Small intestine (tissue), 7 donors: Measurements from ENCODE around the gene TUBD1. TPM values are rescaled to one million over a fixed set of nuclear protein-coding genes. Genes with fewer than 3 reads are reported as not detected.
A peak's percentile ranks its signal among the peaks of the same experiment; 100 is the strongest.
"Not testable (repeated sequence)": the region's sequence is repeated elsewhere in the genome, so short reads cannot be mapped to it uniquely, and the experiment has no call there.

ENCODE experiments used
- DNase-seq, 2 donors: peaks; one replicate each; pipeline versions ENCODE4 v3.0.0 to v3.0.0-alpha.2; 2013
- FAIRE-seq: peaks from 2 replicates; lab custom pipeline; 2012; peaks lifted over from hg19 to GRCh38; lab: Jason Lieb, UNC
- H3K27ac ChIP-seq, 3 donors: one replicate each; pipeline ENCODE4 v1.5.1; 2013; ENCODE audit warnings: low read length in 2 of 3, mild to moderate bottlenecking in 2 of 3, control low read depth in 1 of 3, inconsistent platforms in 1 of 3, low read depth in 1 of 3, moderate library complexity in 1 of 3
- H3K27me3 ChIP-seq, 3 donors: one replicate each; pipeline ENCODE4 v1.6.1; 2013; ENCODE audit warnings: low read length in 3 of 3, inconsistent platforms in 1 of 3; ENCODE audit not compliant: control insufficient read depth in 3 of 3, insufficient read depth in 3 of 3
- H3K36me3 ChIP-seq, 3 donors: one replicate each; pipeline ENCODE4 v1.6.1; 2013; ENCODE audit warnings: low read length in 3 of 3, inconsistent platforms in 1 of 3, low read depth in 1 of 3, mild to moderate bottlenecking in 1 of 3, moderate library complexity in 1 of 3; ENCODE audit not compliant: control insufficient read depth in 3 of 3, insufficient read depth in 2 of 3
- H3K4me1 ChIP-seq, 3 donors: one replicate each; pipeline ENCODE4 v1.6.1; 2013; ENCODE audit warnings: low read length in 2 of 3, inconsistent platforms in 1 of 3, low read depth in 1 of 3, mild to moderate bottlenecking in 1 of 3, moderate library complexity in 1 of 3; ENCODE audit not compliant: control insufficient read depth in 3 of 3, insufficient read depth in 2 of 3
- H3K4me3 ChIP-seq, 3 donors: one replicate each; pipeline ENCODE4 v1.5.1; 2013; ENCODE audit warnings: low read length in 3 of 3, control low read depth in 1 of 3, inconsistent platforms in 1 of 3, low read depth in 1 of 3, mild to moderate bottlenecking in 1 of 3, moderate library complexity in 1 of 3
- H3K9me3 ChIP-seq, 2 donors: one replicate each; pipeline ENCODE4 v1.6.1; 2013; ENCODE audit warnings: low read depth in 1 of 2, low read length in 1 of 2; ENCODE audit not compliant: control insufficient read depth in 2 of 2, insufficient read depth in 1 of 2
- WGBS, 3 donors: extraction: QIAGEN DNeasy Blood & Tissue Kit; methylation state at CpG; one replicate each; pipeline ENCODE4 v1.1.7; 2013; 5-methylcytosine and 5-hydroxymethylcytosine counted together
- polyA plus RNA-seq, 4 donors: library from polyadenylated mRNA; stranded (reverse) in 3 of 4; unstranded in 1 of 4; fragments of 200-250 nt in 3 of 4; fragments of 120-200 nt in 1 of 4; gene quantifications; one replicate each; pipeline versions ENCODE4 v1.2.1 to v1.2.3, GENCODE V29; 2013
- donor health status: healthy with polysubstance abuse.
- donor health status: control.
- donor health status: control.
- donor health status: Bipolar disorder and iron deficiency.
- donor health status: healthy.

The TUBD1 gene
- polyA plus RNA-seq, 4 donors = 5.2 to 11.9 (median 7.4) TPM

GRCh38 chr17:59856859-59857794, 35.6 kb downstream of the TUBD1 start:
- H3K4me1 ChIP-seq = peaks cover 0 to 22% (median 5%) of the 10 kb centered on the region in 3 donors
- DNase-seq (no peak), FAIRE-seq (no peak)
- WGBS, 3 donors = 76 to 88% (median 85%) methylated on average over 3 of the region's 3 CpGs
- no peaks in the 10 kb centered on the region for H3K9me3 ChIP-seq
- peaks cover 0 to 11% (median 0%) of the 10 kb centered on the region in 3 donors for H3K36me3 ChIP-seq
- H3K4me3 ChIP-seq = no peak overlapping the region
- H3K27ac ChIP-seq = no peak overlapping the region
- no peaks in the 10 kb centered on the region for H3K27me3 ChIP-seq

GRCh38 chr17:59853919-59854729, 38.6 kb downstream of the TUBD1 start:
- H3K27ac ChIP-seq = peak overlapping the region in 1 of 3 donors; percentile 77

GRCh38 chr17:59853168-59853918, 39.4 kb downstream of the TUBD1 start:
- Histone ChIP-seq H3K27me3 (no peaks in the 10 kb centered on the region), H3K4me3 (no peak overlapping the region), H3K4me1 (peaks cover 0 to 35% (median 10%) of the 10 kb centered on the region in 3 donors), H3K36me3 (no peaks in the 10 kb centered on the region), H3K27ac (peak overlapping the region in 1 of 3 donors; percentile 77), H3K9me3 (no peaks in the 10 kb centered on the region)
- DNase-seq = peak; percentile 72 to 81
- 49 to 62% (median 57%) methylated on average over 14 of the region's 14 CpGs for WGBS, 3 donors
- no peak for FAIRE-seq

More at GRCh38 chr17:59853919-59854729, 38.6 kb downstream of the TUBD1 start:
- not testable (repeated sequence) for H3K36me3 ChIP-seq, FAIRE-seq, H3K9me3 ChIP-seq, DNase-seq, H3K4me3 ChIP-seq, H3K27me3 ChIP-seq
- 92 to 95% (median 94%) methylated on average over 10 of the region's 10 CpGs for WGBS, 3 donors
- peaks cover 0 to 28% (median 10%) of the 10 kb centered on the region in 3 donors for H3K4me1 ChIP-seq

- FAIRE-seq = not testable (repeated sequence)
These were observed 39.9 kb downstream of the TUBD1 start for GRCh38 chr17:59852847-59853167.

GRCh38 chr17:59851439-59852375, 41.0 kb downstream of the TUBD1 start:
- no peaks in the 10 kb centered on the region for H3K36me3 ChIP-seq
- H3K27me3 ChIP-seq = no peaks in the 10 kb centered on the region
- peaks cover 0 to 46% (median 10%) of the 10 kb centered on the region in 3 donors for H3K4me1 ChIP-seq
- no peaks in the 10 kb centered on the region for H3K9me3 ChIP-seq
- H3K4me3 ChIP-seq = no peak overlapping the region
- DNase-seq = no peak
- peak overlapping the region in 2 of 3 donors; percentile 7 to 51 for H3K27ac ChIP-seq
- 56 to 76% (median 70%) methylated on average over 14 of the region's 14 CpGs for WGBS, 3 donors
- no peak for FAIRE-seq

More at GRCh38 chr17:59852847-59853167, 39.9 kb downstream of the TUBD1 start:
- peaks cover 0 to 38% (median 10%) of the 10 kb centered on the region in 3 donors for H3K4me1 ChIP-seq
- not testable (repeated sequence) for DNase-seq, H3K4me3 ChIP-seq, H3K9me3 ChIP-seq, H3K36me3 ChIP-seq, H3K27me3 ChIP-seq
- 97% methylated on average over 7 of the region's 7 CpGs for WGBS, 3 donors
- peak overlapping the region in 1 of 3 donors; percentile 77 for H3K27ac ChIP-seq

GRCh38 chr17:59850311-59850710, 42.4 kb downstream of the TUBD1 start:
- H3K27ac ChIP-seq = peak overlapping the region in 1 of 3 donors; percentile 51
- not testable (repeated sequence) for FAIRE-seq
- 43 to 76% (median 56%) methylated on average over 13 to 15 of the region's 15 CpGs for WGBS, 3 donors

GRCh38 chr17:59848778-59849177, 44.0 kb downstream of the TUBD1 start:
- no peaks in the 10 kb centered on the region for H3K9me3 ChIP-seq
- no peak overlapping the region for H3K4me3 ChIP-seq
- DNase-seq (peak; percentile 60 to 69), FAIRE-seq (no peak)
- H3K4me1 ChIP-seq = peaks cover 3 to 57% (median 10%) of the 10 kb centered on the region in 3 donors
- no peaks in the 10 kb centered on the region for H3K36me3 ChIP-seq
- WGBS, 3 donors = 7 to 26% (median 19%) methylated on average over 7 of the region's 7 CpGs
- H3K27me3 ChIP-seq = no peaks in the 10 kb centered on the region
- H3K27ac ChIP-seq = peak overlapping the region; percentile 48 to 89 (median 79)

More at GRCh38 chr17:59850311-59850710, 42.4 kb downstream of the TUBD1 start:
- H3K4me1 ChIP-seq = peaks cover 3 to 52% (median 10%) of the 10 kb centered on the region in 3 donors
- H3K9me3 ChIP-seq, H3K27me3 ChIP-seq, H3K4me3 ChIP-seq, H3K36me3 ChIP-seq: not testable (repeated sequence)
- DNase-seq = peak in 1 of 2 donors; percentile 32
